KMS-11 (cell line): ENCODE results near the gene NDUFB10.

Experiments
- H2AFZ ChIP-seq: fragments of 200-600 bp; sonication (generic); 2 replicates; pipeline ENCODE4 v1.6.1; 2016; ENCODE audit warnings: antibody characterized with exemption, mixed run types, low read depth
- H3K27ac ChIP-seq: fragments of 200-600 bp; sonication (generic); 2 replicates; pipeline ENCODE4 v1.6.1; 2016; ENCODE audit warnings: mild to moderate bottlenecking, mixed run types
- H3K27me3 ChIP-seq: fragments of 200-600 bp; sonication (generic); 2 replicates; pipeline ENCODE4 v1.6.1; 2017; ENCODE audit warnings: mild to moderate bottlenecking, low read depth, mixed run types, moderate library complexity; ENCODE audit not compliant: insufficient read depth
- H3K36me3 ChIP-seq: fragments of 200-600 bp; sonication (generic); 2 replicates; pipeline ENCODE4 v1.6.1; 2017; ENCODE audit warnings: mild to moderate bottlenecking, mixed run types; ENCODE audit not compliant: insufficient read depth
- H3K4me1 ChIP-seq: fragments of 200-600 bp; sonication (generic); 2 replicates; pipeline ENCODE4 v1.6.1; 2016; ENCODE audit warnings: mild to moderate bottlenecking, low read depth, mixed run types; ENCODE audit not compliant: poor library complexity, severe bottlenecking
- H3K4me2 ChIP-seq: fragments of 200-600 bp; sonication (generic); 2 replicates; pipeline ENCODE4 v1.7.0; 2016; ENCODE audit warnings: mild to moderate bottlenecking, mixed run types
- H3K4me3 ChIP-seq: fragments of 200-600 bp; sonication (generic); IDR thresholded peaks from 2 replicates; pipeline ENCODE4 v1.6.1; 2017; ENCODE audit warnings: low read depth, low read length, mixed read lengths; ENCODE audit not compliant: insufficient read depth
- H3K79me2 ChIP-seq: fragments of 200-600 bp; sonication (generic); 2 replicates; pipeline ENCODE4 v1.6.1; 2016; ENCODE audit warnings: low read depth, mixed run types; ENCODE audit not compliant: insufficient read depth
- H3K9ac ChIP-seq: fragments of 200-600 bp; sonication (generic); 2 replicates; pipeline ENCODE4 v1.6.1; 2016; ENCODE audit warnings: mild to moderate bottlenecking, mixed run types
- H4K20me1 ChIP-seq: fragments of 200-600 bp; sonication (generic); 2 replicates; pipeline ENCODE4 v1.6.1; 2016; ENCODE audit warnings: mild to moderate bottlenecking, mixed run types; ENCODE audit not compliant: insufficient read depth
- CTCF ChIP-seq: fragments of 200-600 bp; sonication (generic); conservative IDR thresholded peaks from 2 replicates; pipeline ENCODE4 v1.6.1; 2017; ENCODE audit warnings: low read depth, mild to moderate bottlenecking, antibody characterized with exemption, low read length, moderate library complexity, mixed read lengths

The NDUFB10 gene

GRCh38 chr16:1980770-1981087 is 21.4 kb downstream of the NDUFB10 start:
- no peak overlapping the region for H3K27ac ChIP-seq
- H3K36me3 ChIP-seq, result no peaks in the 10 kb centered on the region; the same call in 1 of the 2 replicates
- H3K4me2 ChIP-seq, result no peak overlapping the region
- H3K4me1 ChIP-seq, result peaks cover 36% of the 10 kb centered on the region
- TF ChIP-seq CTCF, result no peak
- no peak overlapping the region for H2AFZ ChIP-seq
- H3K4me3 ChIP-seq, result no peak overlapping the region
- H4K20me1 ChIP-seq, result no peaks in the 10 kb centered on the region
- peaks cover 5% of the 10 kb centered on the region; the same call in 1 of the 2 replicates for H3K27me3 ChIP-seq
- H3K9ac ChIP-seq, result no peak overlapping the region
- no peaks in the 10 kb centered on the region for H3K79me2 ChIP-seq

GRCh38 chr16:1981398-1981836 is 22.1 kb downstream of the NDUFB10 start, which contains the start of gene NOXO1:
NOXO1 (minus strand) TSS chr16:1981469; CDS start chr16:1981179, 290 bp downstream.
- Histone ChIP-seq H3K4me3 (no peak within 1 kb of the TSS), H3K27ac (peak within 1 kb of the TSS; percentile 4; the same call in 1 of the 2 replicates), H4K20me1 (no peaks in the 10 kb centered on the region), H3K36me3 (no peaks in the 10 kb centered on the region; the same call in 1 of the 2 replicates), H3K4me1 (peaks cover 37% of the 10 kb centered on the region), H3K4me2 (peak within 1 kb of the TSS; percentile 4), H3K27me3 (peaks cover 5% of the 10 kb centered on the region; the same call in 1 of the 2 replicates), H2AFZ (no peak within 1 kb of the TSS), H3K79me2 (no peaks in the 10 kb centered on the region), H3K9ac (no peak within 1 kb of the TSS)
- TF ChIP-seq CTCF, result no peak

GRCh38 chr16:1982013-1982433 is 22.7 kb downstream of the NDUFB10 start:
- Histone ChIP-seq H4K20me1 (no peaks in the 10 kb centered on the region), H3K4me2 (peak overlapping the region; percentile 4), H3K27me3 (peaks cover 5% of the 10 kb centered on the region; the same call in 1 of the 2 replicates), H2AFZ (no peak overlapping the region), H3K4me3 (no peak overlapping the region), H3K79me2 (no peaks in the 10 kb centered on the region), H3K36me3 (no peaks in the 10 kb centered on the region; the same call in 1 of the 2 replicates), H3K9ac (no peak overlapping the region), H3K27ac (peak overlapping the region; percentile 4; the same call in 1 of the 2 replicates), H3K4me1 (peaks cover 37% of the 10 kb centered on the region)
- no peak for TF ChIP-seq CTCF

- Histone ChIP-seq H3K36me3 (no peaks in the 10 kb centered on the region), H3K9ac (no peak overlapping the region), H3K27me3 (peaks cover 5% of the 10 kb centered on the region; the same call in 1 of the 2 replicates), H3K79me2 (no peaks in the 10 kb centered on the region), H4K20me1 (no peaks in the 10 kb centered on the region), H3K4me1 (peaks cover 37% of the 10 kb centered on the region), H3K4me2 (peak overlapping the region; percentile 85; the same call in 1 of the 2 replicates), H2AFZ (no peak overlapping the region), H3K27ac (no peak overlapping the region), H3K4me3 (no peak overlapping the region)
- TF ChIP-seq CTCF, result no peak
These were observed 23.7 kb downstream of the NDUFB10 start for GRCh38 chr16:1982991-1983543.
